Inflammatory macrophage treated with lipopolysaccharide for 4 hours (primary cell): ENCODE results near the gene GNMT.
A peak's percentile ranks its signal among the peaks of the same experiment; 100 is the strongest.
"Not testable (repeated sequence)": the region's sequence is repeated elsewhere in the genome, so short reads cannot be mapped to it uniquely, and the experiment has no call there.

ENCODE experiments used
- DNase-seq: peaks from one replicate; pipeline ENCODE4 v3.0.0-alpha.2; 2020

The GNMT gene

GRCh38 chr6:42978839-42979522 is 18.4 kb downstream of the GNMT start, which contains the start of gene PEX6:
PEX6 (minus strand) TSS chr6:42979181; CDS start chr6:42979150, 31 bp downstream.
- peak; percentile 82 for DNase-seq

- no peak for DNase-seq
Measured at GRCh38 chr6:42979523-42980177, 19.1 kb downstream of the GNMT start.

DNA sequence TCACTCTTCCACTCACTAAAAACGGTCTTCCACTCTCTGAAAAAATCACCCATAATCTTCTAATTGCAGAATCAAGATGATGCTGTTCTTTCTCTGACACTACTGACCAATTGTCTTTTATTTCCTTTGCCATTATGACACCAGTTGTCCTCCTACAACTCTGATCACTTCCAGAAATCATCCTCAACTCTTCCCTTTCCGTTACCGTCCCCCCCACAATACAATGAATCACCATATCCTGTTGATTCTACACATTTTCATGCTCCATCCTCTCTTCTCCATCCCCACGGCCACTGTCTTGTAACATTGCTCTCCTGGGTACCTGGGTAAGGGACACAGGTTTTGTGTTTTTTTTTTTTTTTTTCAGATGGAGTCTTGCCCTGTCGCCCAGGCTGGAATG is 21.3 kb downstream of the GNMT start:
- no peak for DNase-seq

- DNase-seq: peak; percentile 99
Measured at GRCh38 chr6:42984001-42984923, 23.7 kb downstream of the GNMT start, which contains the start of gene PPP2R5D. PPP2R5D (plus strand) TSS chr6:42984570; CDS start chr6:42984678, 108 bp downstream.

GRCh38 chr6:42984924-42985475 is 24.4 kb downstream of the GNMT start:
- no peak for DNase-seq

DNA sequence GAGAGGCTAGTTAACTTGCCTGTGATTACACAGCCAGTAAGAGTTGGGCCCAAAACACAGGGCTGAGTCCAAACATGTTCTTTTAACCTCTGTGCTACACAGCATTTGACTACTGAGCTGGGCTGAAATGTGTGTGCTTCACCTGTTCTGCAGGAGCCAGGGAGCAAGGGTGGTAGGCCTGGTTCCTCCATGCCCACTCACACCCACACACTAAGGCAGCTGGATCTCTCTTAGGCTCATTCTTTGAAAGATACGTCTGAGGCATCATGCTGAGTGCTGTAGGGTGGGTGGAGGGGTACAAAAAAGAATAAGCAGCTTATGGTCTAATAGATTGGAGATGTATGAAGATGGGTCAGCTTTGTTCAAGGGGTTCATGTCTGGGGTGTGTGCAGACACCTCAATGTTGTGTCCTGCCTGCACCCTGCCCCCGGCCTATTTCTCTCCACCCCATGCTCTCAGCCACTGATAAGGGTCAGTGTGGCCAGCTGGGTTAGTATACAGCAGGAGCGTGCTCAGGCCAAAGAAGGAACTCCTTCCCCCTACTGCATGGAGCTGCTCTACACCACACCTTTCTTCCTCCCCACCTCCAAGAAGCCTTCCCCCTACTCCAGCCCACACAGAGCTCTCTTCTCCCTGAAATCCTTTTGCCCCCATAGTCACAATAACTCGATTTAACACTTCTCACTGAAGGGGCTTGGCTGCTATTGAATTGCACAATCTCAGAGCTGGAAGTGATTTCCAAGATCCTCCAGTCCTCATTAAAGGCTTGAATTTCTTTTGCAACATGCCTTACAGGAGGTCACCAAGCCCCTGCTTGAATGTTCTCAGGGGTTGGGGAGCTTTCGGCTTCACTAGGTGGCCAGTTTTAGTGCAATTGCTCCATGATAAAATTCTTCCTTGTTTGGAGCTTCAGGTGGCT is 27.2 kb downstream of the GNMT start:
- DNase-seq: no peak

- DNase-seq: no peak
Measured at GRCh38 chr6:42988486-42989020, 28.0 kb downstream of the GNMT start.

DNA sequence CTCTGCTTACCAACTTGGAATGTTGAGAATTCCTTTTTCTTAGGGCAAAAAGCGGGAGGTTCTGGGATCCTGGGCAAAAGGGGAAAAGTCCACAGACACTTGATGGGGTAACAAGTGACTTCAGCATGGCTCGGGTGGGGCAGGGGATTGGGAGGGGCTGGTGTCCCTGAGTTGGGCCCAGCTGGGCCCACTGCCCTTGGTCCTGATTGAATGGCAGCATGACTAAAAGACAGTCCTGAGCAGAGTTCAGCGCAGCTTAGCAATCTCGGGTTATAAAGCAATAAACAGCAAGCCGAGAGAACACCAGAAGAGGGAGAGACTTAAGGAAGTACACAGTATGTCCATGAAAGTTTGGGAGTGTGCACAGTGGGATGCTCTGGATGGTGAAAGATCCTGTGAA is 29.4 kb downstream of the GNMT start:
- DNase-seq: no peak

DNA sequence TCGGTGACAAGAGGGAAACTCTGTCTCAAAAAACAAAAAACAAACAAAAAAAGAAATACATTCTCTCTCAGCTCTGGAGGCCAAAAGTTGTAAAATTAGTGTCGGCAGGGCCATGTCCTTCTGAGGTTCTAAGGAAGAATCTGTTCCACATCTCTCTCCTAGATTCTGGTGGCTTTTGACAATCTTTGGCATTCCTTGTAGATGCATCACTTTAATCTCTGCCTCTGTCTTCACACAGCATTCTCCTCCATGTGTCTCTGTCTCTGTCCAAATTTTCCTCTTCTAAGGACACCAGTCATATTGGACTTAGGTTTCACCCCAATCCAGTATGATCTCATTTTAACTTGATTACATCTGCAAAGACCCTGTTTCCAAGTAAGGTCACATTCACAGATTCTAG is 32.9 kb downstream of the GNMT start:
- no peak for DNase-seq

DNA sequence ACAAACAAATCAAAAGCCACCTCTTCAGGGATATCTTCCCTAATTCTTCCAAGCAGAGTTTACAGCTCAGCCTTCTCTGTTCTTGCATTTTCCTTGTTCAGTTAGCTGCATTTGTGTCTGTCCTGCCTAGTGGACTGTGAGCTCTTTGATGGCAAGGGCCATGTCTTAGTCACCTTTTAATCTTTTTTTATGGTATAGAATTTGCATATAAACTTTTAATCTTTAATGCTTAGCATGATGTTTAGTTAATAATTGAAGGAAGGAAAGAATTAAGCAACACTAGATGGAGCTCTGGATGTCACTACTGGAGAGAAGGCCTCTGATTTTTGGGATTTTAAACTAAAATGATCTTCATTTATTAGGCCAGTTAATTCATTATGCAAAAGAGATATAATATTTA is 36.0 kb downstream of the GNMT start:
- no peak for DNase-seq

DNA sequence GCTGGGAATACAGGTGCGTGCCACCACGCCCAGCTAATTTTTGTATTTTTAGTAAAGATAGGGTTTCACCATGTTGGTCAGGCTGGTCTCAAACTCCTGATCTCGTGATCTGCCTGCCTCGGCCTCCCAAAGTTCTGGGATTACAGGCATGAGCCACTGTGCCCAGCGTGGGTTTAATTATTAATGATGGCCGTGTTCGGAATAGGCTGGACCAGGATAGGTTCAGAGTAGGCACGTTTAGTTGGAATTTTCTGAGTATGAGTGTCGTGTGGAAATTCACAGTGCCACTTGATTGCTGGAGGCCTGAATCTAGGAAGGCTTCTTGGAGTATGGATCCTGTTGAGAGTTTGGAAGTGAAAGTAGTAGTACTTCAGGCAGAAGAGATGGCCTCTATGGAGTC is 37.7 kb downstream of the GNMT start:
- not testable (repeated sequence) for DNase-seq

DNA sequence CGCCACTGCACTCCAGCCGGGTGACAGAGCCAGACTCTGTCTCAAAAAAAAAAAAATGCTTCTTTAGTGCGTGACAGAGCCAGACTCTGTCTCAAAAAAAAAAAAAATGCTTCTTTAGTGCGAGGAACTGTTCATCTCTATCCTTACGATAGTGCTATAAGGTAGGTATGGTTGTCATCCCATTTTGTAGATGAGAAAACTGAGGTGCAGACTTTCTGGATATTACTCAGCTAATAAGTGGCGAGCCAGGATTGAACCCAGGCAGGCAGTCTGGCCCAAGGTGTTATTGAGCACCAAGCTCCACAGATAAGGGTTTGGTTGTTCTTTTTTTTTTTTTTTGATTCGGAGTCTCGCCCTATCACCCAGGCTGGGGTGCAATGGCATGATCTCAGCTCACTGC is 41.3 kb downstream of the GNMT start:
- no peak for DNase-seq

DNA sequence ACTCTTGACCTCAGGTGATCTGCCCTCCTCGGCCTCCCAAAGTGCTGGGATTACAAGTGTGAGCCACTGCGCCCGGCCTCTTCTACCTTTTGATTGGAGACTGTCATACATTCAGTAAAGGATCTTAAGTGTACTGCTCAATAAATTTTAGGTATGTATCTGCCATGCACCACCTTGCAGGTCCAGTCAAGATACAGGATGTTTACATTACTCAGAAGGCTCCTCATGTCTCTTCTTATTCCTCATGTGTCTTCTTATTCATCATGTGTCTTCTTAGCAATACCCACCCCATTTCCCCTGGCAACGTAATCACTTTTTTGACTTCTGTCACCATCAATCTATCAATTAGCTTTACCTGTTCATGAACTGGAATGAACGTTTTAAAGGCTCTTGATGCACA is 45.3 kb downstream of the GNMT start:
- no peak for DNase-seq

GRCh38 chr6:43006251-43006650 is 45.7 kb downstream of the GNMT start:
- no peak for DNase-seq

DNA sequence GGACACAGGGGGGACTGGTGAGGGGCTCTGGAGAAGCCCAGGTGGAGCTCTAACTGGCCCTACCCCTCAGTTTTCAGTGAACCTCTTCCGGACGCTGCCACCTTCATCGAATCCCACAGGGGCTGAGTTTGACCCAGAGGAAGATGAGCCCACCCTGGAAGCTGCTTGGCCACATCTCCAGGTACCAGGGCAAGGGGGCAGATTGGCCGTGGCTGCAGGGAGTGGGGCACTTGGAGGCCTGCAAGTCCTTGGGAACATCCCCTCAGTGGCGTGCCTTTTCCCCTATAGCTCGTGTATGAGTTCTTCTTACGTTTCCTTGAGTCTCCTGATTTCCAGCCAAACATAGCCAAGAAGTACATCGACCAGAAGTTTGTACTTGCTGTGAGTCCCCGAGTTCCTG is 46.6 kb downstream of the GNMT start:
- no peak for DNase-seq

GRCh38 chr6:43009124-43009523 is 48.6 kb downstream of the GNMT start:
- peak; percentile 36 for DNase-seq

DNA sequence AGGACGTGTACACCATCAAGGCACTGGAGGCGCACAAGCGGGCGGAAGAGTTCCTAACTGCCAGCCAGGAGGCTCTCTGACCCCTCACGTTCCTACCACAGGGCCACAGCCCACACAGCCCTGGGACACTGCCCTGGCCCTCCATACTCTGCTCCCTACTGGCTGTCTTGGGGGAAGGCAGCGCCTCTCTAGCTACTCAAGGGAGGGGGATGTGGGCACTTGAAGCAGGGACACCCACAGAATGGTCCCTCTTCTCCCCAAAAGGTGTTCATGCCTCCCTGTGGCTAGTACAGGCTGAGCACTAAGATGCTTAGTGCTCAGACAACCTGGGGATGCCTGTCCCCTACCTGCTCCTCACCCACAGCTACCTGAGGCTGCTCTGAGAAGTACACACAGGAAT is 50.7 kb downstream of the GNMT start:
- DNase-seq: no peak

GRCh38 chr6:43012364-43012763 is 51.8 kb downstream of the GNMT start:
- no peak for DNase-seq

DNA sequence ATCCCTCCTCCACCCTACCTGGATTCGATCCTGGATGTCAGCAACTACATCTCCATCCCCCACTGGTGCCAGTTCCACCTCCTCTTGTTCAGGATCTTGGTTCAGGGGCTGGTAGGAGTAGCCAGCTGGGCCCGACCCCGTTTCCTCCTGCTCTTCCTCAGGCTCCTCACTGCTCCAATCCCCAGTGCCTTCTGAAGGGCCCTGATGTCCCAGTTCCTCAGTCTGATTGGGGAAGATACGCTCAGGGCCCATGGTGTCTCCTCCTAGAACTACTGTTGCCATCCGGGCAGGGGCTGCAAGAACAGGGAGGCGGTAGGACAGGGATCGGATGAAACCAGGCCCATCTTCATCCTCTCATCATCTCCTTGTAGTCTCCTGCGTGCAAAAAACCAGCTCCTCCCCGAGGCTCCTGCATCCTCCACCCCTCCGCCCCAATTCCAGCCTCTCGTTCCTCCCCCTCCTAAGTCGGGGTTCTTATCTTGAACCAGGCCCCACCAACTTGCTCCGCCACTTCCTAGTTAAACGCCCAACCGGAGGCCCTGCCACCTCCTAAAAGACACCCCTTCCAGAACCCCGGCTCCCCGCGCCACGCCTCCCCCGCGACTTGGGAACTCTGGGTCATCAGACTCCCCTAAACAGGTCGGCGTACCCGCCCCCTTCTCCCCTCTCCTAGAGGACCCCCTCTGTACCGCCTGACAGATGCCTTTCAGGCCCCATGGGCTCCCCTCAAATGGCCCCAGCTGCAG is 52.7 kb downstream of the GNMT start:
- peak; percentile 11 for DNase-seq
